Activated B cell treated with CpG ODN at 0.5 μM for 24 hours (primary cell): ENCODE data around the gene OSTF1. TPM values are rescaled to one million over a fixed set of nuclear protein-coding genes. Genes with fewer than 3 reads are reported as not detected.

ENCODE experiments used
- ATAC-seq: fragments of 200-7000 bp; cut with Tn5 transposase; one replicate; pipeline ENCODE4 v1.10.0; 2021; ENCODE audit warnings: low read depth, mild to moderate bottlenecking, moderate library complexity
- CTCF ChIA-PET: fragments of 350-600 bp; sonication (Branson Sonifier 250); formaldehyde crosslinking; loops from one replicate; lab custom pipeline; 2021; ENCODE audit warnings: antibody characterized with exemption; lab: Charles Lee
- POLR2A ChIA-PET: fragments of 350-600 bp; sonication (Branson Sonifier 250); formaldehyde crosslinking; loops from one replicate; lab custom pipeline; 2021; ENCODE audit warnings: antibody characterized with exemption; lab: Charles Lee
- DNase-seq: peaks from one replicate; pipeline ENCODE4 v3.0.0; 2022
- H3K27ac Mint-ChIP-seq: one replicate; pipeline ENCODE4 v1.8.0; 2020; ENCODE audit warnings: mixed read lengths
- H3K27me3 Mint-ChIP-seq: one replicate; pipeline ENCODE4 v1.8.0; 2021; ENCODE audit warnings: mixed read lengths
- H3K36me3 Mint-ChIP-seq: one replicate; pipeline ENCODE4 v1.8.0; 2021; ENCODE audit warnings: low read depth, mixed read lengths
- H3K4me1 Mint-ChIP-seq: one replicate; pipeline ENCODE4 v1.8.0; 2021; ENCODE audit warnings: mixed read lengths
- H3K4me3 Mint-ChIP-seq: one replicate; pipeline ENCODE4 v1.8.0; 2020; ENCODE audit warnings: mild to moderate bottlenecking, mixed read lengths
- H3K9me3 Mint-ChIP-seq: one replicate; pipeline ENCODE4 v1.8.0; 2020; ENCODE audit warnings: mixed read lengths
- CTCF ChIP-seq: fragments of 200-600 bp; IDR thresholded peaks from one replicate; pipeline ENCODE4 v1.8.0; 2022; ENCODE audit warnings: antibody characterized with exemption, mild to moderate bottlenecking
- intact Hi-C: fragments of 100-400 bp; cut with micrococcal nuclease; formaldehyde crosslinking; loops from one replicate; pipeline ENCODE4 v1.15.1; 2024
- total RNA-seq: library from RNA; stranded (reverse); gene quantifications from 2 replicates; pipeline ENCODE4 v1.2.3, GENCODE V29; 2022

The OSTF1 gene
- total RNA-seq, 1 donor from 2014 or later: 59.7 TPM

DNA sequence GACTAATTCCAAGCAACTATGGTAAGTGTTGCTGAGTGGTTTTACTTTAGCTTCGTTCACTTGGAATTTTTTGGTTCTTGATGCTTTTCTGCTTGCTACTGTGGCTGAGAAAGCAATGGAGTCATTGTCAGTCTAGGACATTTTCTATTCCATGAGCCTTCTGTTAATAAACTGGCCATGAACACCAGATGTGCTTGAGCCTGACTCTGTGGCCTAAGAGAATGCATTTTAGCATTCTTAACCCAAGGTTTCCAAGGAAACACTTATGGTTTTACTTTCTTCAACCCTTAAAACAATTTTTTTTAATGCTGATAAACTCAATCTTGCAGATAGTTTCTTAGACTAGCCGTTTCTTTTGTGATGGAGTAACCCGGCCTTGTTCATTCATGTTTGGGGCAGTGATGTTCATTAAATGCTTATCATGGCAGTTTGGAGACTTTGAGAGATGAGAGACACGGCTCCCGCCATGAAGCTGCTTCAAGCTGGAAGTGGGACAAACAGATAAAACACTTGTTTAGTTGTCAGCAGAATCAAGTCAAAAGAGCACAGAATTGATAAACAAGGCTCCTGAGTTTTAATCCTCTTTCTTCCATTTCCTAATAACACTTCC is 42.4 kb downstream of the OSTF1 start:
- intact Hi-C loops: no loop called here
- Mint-ChIP-seq H3K27me3 (no peaks in the 10 kb centered on the region), H3K4me1 (no peaks in the 10 kb centered on the region), H3K36me3 (peaks cover 72% of the 10 kb centered on the region), H3K4me3 (no peak overlapping the region), H3K27ac (no peak overlapping the region), H3K9me3 (no peaks in the 10 kb centered on the region)
- DNase-seq: no peak
- POLR2A ChIA-PET: no interaction called here
- no peak for ATAC-seq
- CTCF ChIA-PET: no interaction called here
- no peak for TF ChIP-seq CTCF

DNA sequence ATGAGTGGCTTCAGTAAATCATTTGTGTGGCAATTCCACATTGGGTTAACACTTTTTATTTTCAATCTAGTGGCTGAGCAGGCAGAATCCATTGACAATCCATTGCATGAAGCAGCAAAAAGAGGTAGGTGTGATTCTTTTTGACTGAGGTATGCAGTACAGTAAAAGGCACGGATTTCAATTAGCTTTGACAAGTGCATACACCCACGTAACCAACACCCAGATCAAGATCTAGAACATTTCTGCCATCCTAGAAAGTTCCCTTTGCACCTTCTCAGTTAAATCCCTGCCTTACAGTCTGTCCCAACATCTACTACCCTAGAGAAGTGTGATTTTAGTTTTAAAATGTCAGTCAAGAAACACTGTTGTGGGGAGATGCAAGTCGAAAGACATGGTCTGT is 43.4 kb downstream of the OSTF1 start:
- intact Hi-C loops: no loop called here
- no peak overlapping the region for H3K27ac Mint-ChIP-seq
- H3K4me1 Mint-ChIP-seq: no peaks in the 10 kb centered on the region
- peaks cover 81% of the 10 kb centered on the region for H3K36me3 Mint-ChIP-seq
- no peak for DNase-seq
- ChIA-PET POLR2A (no interaction called here), CTCF (no interaction called here)
- H3K9me3 Mint-ChIP-seq: no peaks in the 10 kb centered on the region
- no peak for TF ChIP-seq CTCF
- H3K4me3 Mint-ChIP-seq: no peak overlapping the region
- no peak for ATAC-seq
- no peaks in the 10 kb centered on the region for H3K27me3 Mint-ChIP-seq

- H3K9me3 Mint-ChIP-seq: no peaks in the 10 kb centered on the region
- H3K27me3 Mint-ChIP-seq: no peaks in the 10 kb centered on the region
- no peak overlapping the region for H3K27ac Mint-ChIP-seq
- H3K4me1 Mint-ChIP-seq: no peaks in the 10 kb centered on the region
- H3K4me3 Mint-ChIP-seq: no peak overlapping the region
- intact Hi-C loops: no loop called here
- ATAC-seq (no peak), DNase-seq (no peak)
- TF ChIP-seq CTCF: no peak
- POLR2A ChIA-PET: no interaction called here
- CTCF ChIA-PET: no interaction called here
- peaks cover 87% of the 10 kb centered on the region for H3K36me3 Mint-ChIP-seq
Observed at GRCh38 chr9:75132244-75132643, 43.9 kb downstream of the OSTF1 start.

DNA sequence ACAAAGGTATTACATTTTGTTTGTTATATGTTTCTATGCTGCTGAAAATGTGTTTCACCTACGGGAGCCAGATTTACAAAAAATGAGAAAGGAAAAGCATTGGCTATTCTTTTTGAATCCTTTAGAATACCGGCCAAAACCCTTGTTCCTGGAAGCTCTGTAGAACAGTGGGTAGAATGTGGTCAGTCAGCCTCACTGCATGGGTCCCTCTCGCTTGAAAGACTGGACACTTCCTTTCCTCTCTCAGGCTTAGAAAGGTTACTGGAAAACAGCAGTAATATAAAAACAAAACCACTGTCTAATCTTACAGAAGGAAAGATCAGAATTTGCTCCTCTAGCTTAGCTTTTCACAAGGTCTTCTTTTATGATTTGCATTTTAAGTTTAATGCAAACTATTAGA is 45.1 kb downstream of the OSTF1 start:
- ChIA-PET CTCF (no interaction called here), POLR2A (no interaction called here)
- DNase-seq: no peak
- intact Hi-C loops: no loop called here
- H3K4me3 Mint-ChIP-seq: no peak overlapping the region
- no peaks in the 10 kb centered on the region for H3K27me3 Mint-ChIP-seq
- ATAC-seq: no peak
- H3K4me1 Mint-ChIP-seq: no peaks in the 10 kb centered on the region
- H3K36me3 Mint-ChIP-seq: peaks cover 93% of the 10 kb centered on the region
- H3K9me3 Mint-ChIP-seq: no peaks in the 10 kb centered on the region
- TF ChIP-seq CTCF: no peak
- no peak overlapping the region for H3K27ac Mint-ChIP-seq

GRCh38 chr9:75134495-75134894 is 46.2 kb downstream of the OSTF1 start:
- Mint-ChIP-seq H3K27ac (no peak overlapping the region), H3K36me3 (peaks cover 90% of the 10 kb centered on the region), H3K4me1 (no peaks in the 10 kb centered on the region), H3K4me3 (no peak overlapping the region), H3K27me3 (no peaks in the 10 kb centered on the region), H3K9me3 (no peaks in the 10 kb centered on the region)
- CTCF ChIA-PET: no interaction called here
- ATAC-seq (no peak), DNase-seq (no peak)
- TF ChIP-seq CTCF: no peak
- intact Hi-C loops: no loop called here
- POLR2A ChIA-PET: no interaction called here
